Measurements from ENCODE around the gene CD101. TPM values are rescaled to one million over a fixed set of nuclear protein-coding genes. Genes with fewer than 3 reads are reported as not detected.

The CD101 gene
- total and polyA plus RNA-seq, 4 donors = 2.0 to 17.8 (median 4.4) TPM

DNA sequence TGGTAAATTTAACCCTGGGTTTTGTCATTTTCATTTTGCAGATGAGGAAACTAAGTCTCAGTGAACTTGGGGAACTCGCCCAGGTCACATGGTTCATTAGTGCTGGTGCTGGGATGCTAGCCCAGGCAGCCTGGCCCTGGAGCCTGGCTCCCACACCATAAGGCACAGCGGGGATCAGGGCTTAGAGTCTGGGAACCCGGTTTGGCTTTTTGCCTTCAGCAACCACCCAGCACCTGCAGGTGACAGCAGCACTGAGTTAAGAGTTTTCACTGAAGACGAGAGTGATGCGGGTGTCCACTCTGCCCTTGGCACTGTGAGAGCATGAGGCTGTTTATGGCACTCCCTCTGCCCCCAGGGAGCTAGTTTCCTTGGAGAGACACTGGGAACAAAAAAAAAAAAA is 18.4 kb upstream of the CD101 start:
- ATAC-seq (ENCODE audit: insufficient read depth, low FRiP score) = no peak
- peaks cover 0 to 10% (median 0%) of the 10 kb centered on the region in 4 donors for H3K36me3 ChIP-seq (ENCODE audit: control insufficient read depth in 4 of 4, insufficient read depth in 4 of 4, low read length in 4 of 4)
- 79 to 84% methylated on average over 5 of the region's 5 CpGs for WGBS, 2 donors
- H3K4me3 ChIP-seq = no peak overlapping the region
- TF ChIP-seq CTCF (IDR thresholded peaks at IDR 0.05; ENCODE audit: control extremely low read depth, extremely low read depth) = no peak
- no peak for DNase-seq
- H3K4me1 ChIP-seq (ENCODE audit: control insufficient read depth in 5 of 5, insufficient read depth in 5 of 5, low read length in 5 of 5) = peaks cover 0 to 1% (median 0%) of the 10 kb centered on the region in 5 donors
- no peaks in the 10 kb centered on the region for H3K27me3 ChIP-seq (ENCODE audit: control insufficient read depth in 3 of 3, insufficient read depth in 3 of 3, low read length in 2 of 3)
- no peak overlapping the region for H3K27ac ChIP-seq (ENCODE audit: low read depth in 1 of 2, low read length in 1 of 2)
- H3K9me3 ChIP-seq (ENCODE audit: control insufficient read depth in 4 of 4, insufficient read depth in 3 of 4, low read length in 3 of 4) = no peaks in the 10 kb centered on the region
- no peak overlapping the region for H3K9ac ChIP-seq (ENCODE audit: insufficient read depth in 1 of 2, low read length in 2 of 2)

- peaks cover 0 to 1% (median 0%) of the 10 kb centered on the region in 5 donors for H3K4me1 ChIP-seq (ENCODE audit: control insufficient read depth in 5 of 5, insufficient read depth in 5 of 5, low read length in 5 of 5)
- 80 to 85% methylated on average over 4 of the region's 4 CpGs for WGBS, 2 donors
- no peak overlapping the region for H3K4me3 ChIP-seq
- TF ChIP-seq CTCF (IDR thresholded peaks at IDR 0.05; ENCODE audit: control extremely low read depth, extremely low read depth) = no peak
- ATAC-seq (ENCODE audit: insufficient read depth, low FRiP score) = no peak
- no peak for DNase-seq
- no peaks in the 10 kb centered on the region for H3K27me3 ChIP-seq (ENCODE audit: control insufficient read depth in 3 of 3, insufficient read depth in 3 of 3, low read length in 2 of 3)
- no peak overlapping the region for H3K27ac ChIP-seq (ENCODE audit: low read depth in 1 of 2, low read length in 1 of 2)
- H3K9me3 ChIP-seq (ENCODE audit: control insufficient read depth in 4 of 4, insufficient read depth in 3 of 4, low read length in 3 of 4) = no peaks in the 10 kb centered on the region
- H3K36me3 ChIP-seq (ENCODE audit: control insufficient read depth in 4 of 4, insufficient read depth in 4 of 4, low read length in 4 of 4) = peaks cover 0 to 10% (median 0%) of the 10 kb centered on the region in 4 donors
- no peak overlapping the region for H3K9ac ChIP-seq (ENCODE audit: insufficient read depth in 1 of 2, low read length in 2 of 2)
Observed at GRCh38 chr1:116983678-116984077, 17.9 kb upstream of the CD101 start.

DNA sequence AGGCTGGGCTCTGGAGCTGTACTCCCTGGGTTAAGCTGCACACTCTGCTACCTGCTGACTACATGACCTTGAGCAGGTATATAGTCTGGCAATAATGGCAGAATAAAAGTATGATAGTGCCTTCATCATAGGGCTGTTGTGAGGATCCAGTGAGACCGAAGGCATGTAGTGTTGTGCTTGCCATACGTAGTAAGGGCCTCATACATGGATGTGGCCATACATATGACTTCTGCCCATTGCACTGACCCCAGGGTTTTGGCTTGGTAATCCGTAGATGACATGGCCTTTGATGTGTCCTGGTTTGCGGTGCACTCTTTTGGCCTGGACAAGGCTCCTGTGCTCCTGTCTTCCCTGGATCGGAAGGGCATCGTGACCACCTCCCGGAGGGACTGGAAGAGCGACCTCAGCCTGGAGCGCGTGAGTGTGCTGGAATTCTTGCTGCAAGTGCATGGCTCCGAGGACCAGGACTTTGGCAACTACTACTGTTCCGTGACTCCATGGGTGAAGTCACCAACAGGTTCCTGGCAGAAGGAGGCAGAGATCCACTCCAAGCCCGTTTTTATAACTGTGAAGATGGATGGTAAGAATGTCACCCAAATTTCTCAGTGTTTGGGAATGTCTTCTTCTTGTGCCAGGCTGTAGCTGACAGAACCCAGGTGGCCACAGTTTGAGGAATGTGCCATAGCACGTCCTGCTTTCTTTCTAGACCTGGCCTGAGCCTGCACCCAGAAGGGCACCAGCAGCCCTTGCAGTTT is 17.0 kb upstream of the CD101 start:
- Histone ChIP-seq H3K4me1 (ENCODE audit: control insufficient read depth in 5 of 5, insufficient read depth in 5 of 5, low read length in 5 of 5) (peaks cover 0 to 1% (median 0%) of the 10 kb centered on the region in 5 donors), H3K36me3 (ENCODE audit: control insufficient read depth in 4 of 4, insufficient read depth in 4 of 4, low read length in 4 of 4) (peaks cover 0 to 10% (median 0%) of the 10 kb centered on the region in 4 donors), H3K9ac (ENCODE audit: insufficient read depth in 1 of 2, low read length in 2 of 2) (no peak overlapping the region), H3K27ac (ENCODE audit: low read depth in 1 of 2, low read length in 1 of 2) (no peak overlapping the region), H3K9me3 (ENCODE audit: control insufficient read depth in 4 of 4, insufficient read depth in 3 of 4, low read length in 3 of 4) (no peaks in the 10 kb centered on the region), H3K27me3 (ENCODE audit: control insufficient read depth in 3 of 3, insufficient read depth in 3 of 3, low read length in 2 of 3) (no peaks in the 10 kb centered on the region), H3K4me3 (no peak overlapping the region)
- WGBS, 2 donors = 92 to 97% methylated on average over 14 of the region's 14 CpGs
- ATAC-seq (ENCODE audit: insufficient read depth, low FRiP score) (no peak), DNase-seq (no peak)
- TF ChIP-seq CTCF (IDR thresholded peaks at IDR 0.05; ENCODE audit: control extremely low read depth, extremely low read depth) = no peak

Measured in lung (tissue), 12 donors.